IMR-90 (cell line): ENCODE results near the gene PLAAT4. TPM values are rescaled to one million over a fixed set of nuclear protein-coding genes. Genes with fewer than 3 reads are reported as not detected.

Experiments
- ATAC-seq: fragments of 200-7000 bp; cut with Tn5 transposase; 2 replicates; pipeline ENCODE4 v1.9.1; 2020; ENCODE audit warnings: low read depth, mild to moderate bottlenecking, moderate library complexity
- BruUV-seq: library from RNA; stranded (reverse); fragments of 400-500 nt; replicated peaks from 2 replicates; lab custom pipeline; 2021; lab: Mats Ljungman, UMichigan
- CTCF ChIA-PET: fragments of 300-600 bp; formaldehyde crosslinking; extraction: SDS; loops from one replicate; lab custom pipeline; 2021; ENCODE audit warnings: antibody characterized with exemption; lab: Yijun Ruan, JAX
- POLR2A ChIA-PET: fragments of 300-600 bp; sonication (Branson Sonifier 250); formaldehyde crosslinking; loops from one replicate; lab custom pipeline; 2022; ENCODE audit warnings: antibody characterized with exemption; ENCODE audit not compliant: unreplicated experiment; lab: Charles Lee
- DNase-seq: peaks from one replicate; pipeline ENCODE4 v3.0.0; 2013
- H2AFZ ChIP-seq: replicated peaks from 2 replicates; pipeline ENCODE3; 2013; ENCODE audit warnings: low read length, mild to moderate bottlenecking; ENCODE audit not compliant: poor library complexity
- H2AK5ac ChIP-seq: 2 replicates; pipeline ENCODE4 v1.6.1; 2013; ENCODE audit warnings: low read depth, low read length, inconsistent platforms
- H2AK9ac ChIP-seq: replicated peaks from 2 replicates; pipeline ENCODE3; 2013; ENCODE audit warnings: mild to moderate bottlenecking, low read depth, low read length, moderate library complexity; ENCODE audit not compliant: poor library complexity
- H2BK120ac ChIP-seq: 2 replicates; pipeline ENCODE4 v1.6.1; 2013; ENCODE audit warnings: low read depth, low read length, inconsistent platforms
- H2BK15ac ChIP-seq: 3 replicates; pipeline ENCODE4 v1.6.1; 2013; ENCODE audit warnings: low read depth, low read length, inconsistent platforms
- H2BK20ac ChIP-seq: 2 replicates; pipeline ENCODE4 v1.6.1; 2013; ENCODE audit warnings: low read depth, mild to moderate bottlenecking, inconsistent platforms, low read length, moderate library complexity
- H2BK5ac ChIP-seq: 2 replicates; pipeline ENCODE4 v1.6.1; 2013; ENCODE audit warnings: mild to moderate bottlenecking, low read depth, low read length, inconsistent platforms; ENCODE audit not compliant: poor library complexity, severe bottlenecking
- H3K14ac ChIP-seq: replicated peaks from 2 replicates; pipeline ENCODE4 v1.6.1; 2013; ENCODE audit warnings: low read depth, low read length, inconsistent platforms
- H3K18ac ChIP-seq: 2 replicates; pipeline ENCODE4 v1.6.1; 2013; ENCODE audit warnings: low read depth, low read length, control low read depth
- H3K23ac ChIP-seq: 2 replicates; pipeline ENCODE4 v1.6.1; 2013; ENCODE audit warnings: low read depth, low read length, inconsistent platforms
- H3K27ac ChIP-seq: 2 replicates; pipeline ENCODE4 v1.5.1; 2013; ENCODE audit warnings: mild to moderate bottlenecking, control low read depth, low read length; ENCODE audit not compliant: insufficient read depth
- H3K27me3 ChIP-seq: 2 replicates; pipeline ENCODE4 v1.6.1; 2013; ENCODE audit warnings: low read length; ENCODE audit not compliant: control insufficient read depth, insufficient read depth
- H3K36me3 ChIP-seq: 2 replicates; pipeline ENCODE4 v1.6.1; 2013; ENCODE audit warnings: low read length, mixed read lengths; ENCODE audit not compliant: control insufficient read depth, insufficient read depth
- H3K4ac ChIP-seq: 2 replicates; pipeline ENCODE4 v1.6.1; 2013; ENCODE audit warnings: low read depth, low read length, inconsistent platforms
- H3K4me1 ChIP-seq: 2 replicates; pipeline ENCODE4 v1.6.1; 2013; ENCODE audit warnings: low read length, mixed read lengths; ENCODE audit not compliant: control insufficient read depth, insufficient read depth
- H3K4me2 ChIP-seq: 2 replicates; pipeline ENCODE4 v1.6.1; 2013; ENCODE audit warnings: low read depth, mild to moderate bottlenecking, control low read depth, low read length, moderate library complexity
- H3K4me3 ChIP-seq: 2 replicates; pipeline ENCODE4 v1.5.1; 2013; ENCODE audit warnings: low read depth, mild to moderate bottlenecking, control low read depth, low read length, moderate library complexity; ENCODE audit not compliant: insufficient read depth
- H3K56ac ChIP-seq: 2 replicates; pipeline ENCODE4 v1.6.1; 2013; ENCODE audit warnings: low read length, inconsistent platforms; ENCODE audit not compliant: insufficient read depth; ENCODE audit errors: extremely low read depth
- H3K79me1 ChIP-seq, 2 experiments: 2 replicates each; pipeline ENCODE4 v1.6.1; 2013; ENCODE audit warnings: low read length in 2 of 2, inconsistent platforms in 1 of 2, low read depth in 1 of 2
- H3K9ac ChIP-seq: 2 replicates; pipeline ENCODE4 v1.6.1; 2013; ENCODE audit warnings: low read depth, low read length, control low read depth
- H3K9me1 ChIP-seq: 2 replicates; pipeline ENCODE4 v1.6.1; 2013; ENCODE audit warnings: low read length, inconsistent platforms; ENCODE audit not compliant: insufficient read depth
- H3K9me3 ChIP-seq: 2 replicates; pipeline ENCODE4 v1.6.1; 2013; ENCODE audit warnings: low read length; ENCODE audit not compliant: control insufficient read depth, insufficient read depth
- H4K20me1 ChIP-seq: 2 replicates; pipeline ENCODE4 v1.6.1; 2013; ENCODE audit warnings: low read length, inconsistent platforms; ENCODE audit not compliant: insufficient read depth
- H4K5ac ChIP-seq: 2 replicates; pipeline ENCODE4 v1.6.1; 2013; ENCODE audit warnings: mild to moderate bottlenecking, low read depth, low read length, control low read depth
- H4K8ac ChIP-seq, 2 experiments: 2 replicates each; pipeline ENCODE4 v1.6.1; 2013; ENCODE audit warnings: low read depth in 2 of 2, low read length in 2 of 2, control low read depth in 1 of 2, inconsistent platforms in 1 of 2
- H4K91ac ChIP-seq: 2 replicates; pipeline ENCODE4 v1.6.1; 2013; ENCODE audit warnings: low read depth, low read length, inconsistent platforms; ENCODE audit not compliant: insufficient read depth
- FOS ChIP-seq: fragments of 150-350 bp; IDR thresholded peaks from 2 replicates; pipeline ENCODE4 v1.6.1; 2016; ENCODE audit warnings: low read depth, low read length
- MAZ ChIP-seq: IDR thresholded peaks from 2 replicates; pipeline ENCODE4 v1.6.1; 2012; ENCODE audit warnings: low read depth, mild to moderate bottlenecking, low read length, improper control_type of control experiment, moderate library complexity, borderline replicate concordance
- MXI1 ChIP-seq: IDR thresholded peaks from 2 replicates; pipeline ENCODE4 v1.6.1; 2012; ENCODE audit warnings: low read depth, mild to moderate bottlenecking, low read length, moderate library complexity, borderline replicate concordance
- NFE2L2 ChIP-seq: fragments of 150-350 bp; IDR thresholded peaks from 2 replicates; pipeline ENCODE4 v1.6.1; 2016; ENCODE audit warnings: low read depth, mild to moderate bottlenecking, low read length
- RCOR1 ChIP-seq: IDR thresholded peaks from 2 replicates; pipeline ENCODE4 v1.6.1; 2012; ENCODE audit warnings: mild to moderate bottlenecking, low read length, improper control_type of control experiment; ENCODE audit not compliant: insufficient replicate concordance
- RFX5 ChIP-seq: IDR thresholded peaks from 2 replicates; pipeline ENCODE4 v1.8.0; 2012; ENCODE audit warnings: low read depth, mild to moderate bottlenecking, low read length, moderate library complexity
- SMC3 ChIP-seq: fragments of 150-350 bp; IDR thresholded peaks from 2 replicates; pipeline ENCODE4 v1.6.1; 2016; ENCODE audit warnings: low read depth, mild to moderate bottlenecking, antibody characterized with exemption, low read length, moderate library complexity
- WGBS, 2 experiments: methylation state at CpG; one replicate each; pipeline versions ENCODE4 v1.1.5 to v1.1.7; 2013; ENCODE audit warnings: missing lambda C conversion rate in 2 of 2; ENCODE audit not compliant: insufficient read length in 1 of 2; ENCODE audit errors: extremely low coverage in 2 of 2; 5-methylcytosine and 5-hydroxymethylcytosine counted together
- dilution Hi-C: fragments of 300-500 bp; cut with HindIII; formaldehyde crosslinking; loops from one replicate; pipeline ENCODE4 v1.14.3; 2018; ENCODE audit warnings: low sequenced_read_pairs; ENCODE audit not compliant: unreplicated experiment
- in situ Hi-C: fragments of 300-500 bp; cut with MboI; formaldehyde crosslinking; loops from 3 replicates; pipeline ENCODE4 v1.14.3; 2019; ENCODE audit warnings: low sequenced_read_pairs, inconsistent platforms, mixed read lengths
- intact Hi-C: fragments of 100-400 bp; cut with micrococcal nuclease; formaldehyde crosslinking; loops from 2 replicates; pipeline ENCODE4 v1.10.0; 2022
- polyA plus RNA-seq, 3 experiments: library from polyadenylated mRNA; depleted of rRNA; stranded (reverse); fragments of >200 nt; gene quantifications; 2 replicates each; pipeline ENCODE4 v1.2.3, GENCODE V29; 2012; ENCODE audit warnings: low replicate concordance in 1 of 3
- total RNA-seq: library from RNA; depleted of rRNA; stranded (reverse); fragments of >200 nt; gene quantifications from 2 replicates; pipeline ENCODE4 v1.2.3, GENCODE V29; 2012
- TF ChIP-seq, protein P1 (sequence below): fragments of 150-350 bp; IDR thresholded peaks from 2 replicates; pipeline ENCODE4 v1.6.1; 2017; ENCODE audit warnings: mild to moderate bottlenecking, antibody characterized with exemption, low read length, low read depth

The PLAAT4 gene
- total and polyA plus RNA-seq, 2 of the 4 experiments (the other 2 are of a cell fraction) = 0.17 to 0.18 TPM

DNA sequence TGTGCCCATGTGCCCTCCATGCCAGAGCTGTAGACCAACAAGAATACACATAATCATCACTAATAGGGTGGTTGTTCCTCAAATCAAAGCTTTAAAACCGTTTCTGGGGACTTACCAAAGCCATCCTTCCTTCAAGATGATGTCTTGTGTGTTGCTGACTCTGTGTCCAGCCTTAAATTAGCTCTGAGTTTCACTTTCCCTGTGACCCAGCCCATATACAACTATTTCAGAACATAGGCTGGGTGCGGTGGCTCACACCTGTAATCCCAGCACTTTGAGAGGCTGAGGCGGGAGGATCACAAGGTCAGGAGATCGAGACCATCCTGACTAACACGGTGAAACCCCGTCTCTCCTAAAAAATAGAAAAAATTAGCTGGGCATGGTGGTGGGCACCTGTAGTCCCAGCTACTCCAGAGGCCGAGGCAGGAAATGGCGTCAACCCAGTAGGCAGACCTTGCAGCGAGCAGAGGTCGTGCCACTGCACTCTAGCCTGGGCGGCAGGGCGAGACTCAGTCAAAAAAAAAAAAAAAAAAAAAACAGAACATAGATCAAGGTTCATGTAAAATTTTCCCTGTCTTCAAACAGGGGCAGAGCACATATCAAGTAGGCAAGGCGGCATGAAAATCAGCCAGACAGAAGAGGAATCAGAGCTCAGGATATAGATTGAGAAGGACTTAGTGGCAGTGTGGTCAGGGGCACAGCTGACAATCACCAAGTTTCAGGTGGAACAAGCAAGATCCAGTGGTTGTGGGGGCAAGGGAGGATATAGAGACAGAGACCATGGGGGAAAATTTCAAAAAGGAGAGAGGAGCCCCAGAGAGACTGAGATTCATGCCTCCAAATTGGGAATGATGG is 26.8 kb downstream of the PLAAT4 start, which contains the start of gene PLAAT2:
PLAAT2 (minus strand) TSS at position 179 of the 855 bp plus-strand sequence; CDS start at position 124, 55 bp downstream.
- ChIA-PET POLR2A (no interaction called here), CTCF (no interaction called here)
- Histone ChIP-seq H2AK9ac (no peak within 1 kb of the TSS), H2AK5ac (no peak within 1 kb of the TSS), H2BK20ac (no peak within 1 kb of the TSS), H3K9ac (no peak within 1 kb of the TSS), H3K14ac (no peak within 1 kb of the TSS), H3K4me1 (peaks cover 3% of the 10 kb centered on the region; the same call in 1 of the 2 replicates), H3K9me1 (peaks cover 3% of the 10 kb centered on the region; the same call in 1 of the 2 replicates), H4K91ac (no peak within 1 kb of the TSS), H3K56ac (no peak within 1 kb of the TSS), H3K9me3 (no peaks in the 10 kb centered on the region), H2BK15ac (no peak within 1 kb of the TSS), H3K27ac (no peak within 1 kb of the TSS), H2BK5ac (no peak within 1 kb of the TSS), H3K18ac (no peak within 1 kb of the TSS), H4K8ac (no peak within 1 kb of the TSS), H3K36me3 (no peaks in the 10 kb centered on the region), H4K5ac (no peak within 1 kb of the TSS), H4K20me1 (no peaks in the 10 kb centered on the region), H2AFZ (no peak within 1 kb of the TSS), H3K27me3 (peaks cover 29% of the 10 kb centered on the region), H3K4me2 (no peak within 1 kb of the TSS), H2BK120ac (no peak within 1 kb of the TSS), H3K79me1 (no peaks in the 10 kb centered on the region), H3K4me3 (no peak within 1 kb of the TSS), H3K23ac (no peak within 1 kb of the TSS), H3K4ac (no peak within 1 kb of the TSS)
- no peak for ATAC-seq
- no peak for DNase-seq
- in situ Hi-C loops (no loop called here), intact Hi-C loops (no loop called here), dilution Hi-C loops (no loop called here)
- TF ChIP-seq MXI1 (no peak), RFX5 (no peak), RCOR1 (no peak), MAZ (no peak), SMC3 (no peak), NFE2L2 (no peak), FOS (no peak)
- TF ChIP-seq, protein P1, sequence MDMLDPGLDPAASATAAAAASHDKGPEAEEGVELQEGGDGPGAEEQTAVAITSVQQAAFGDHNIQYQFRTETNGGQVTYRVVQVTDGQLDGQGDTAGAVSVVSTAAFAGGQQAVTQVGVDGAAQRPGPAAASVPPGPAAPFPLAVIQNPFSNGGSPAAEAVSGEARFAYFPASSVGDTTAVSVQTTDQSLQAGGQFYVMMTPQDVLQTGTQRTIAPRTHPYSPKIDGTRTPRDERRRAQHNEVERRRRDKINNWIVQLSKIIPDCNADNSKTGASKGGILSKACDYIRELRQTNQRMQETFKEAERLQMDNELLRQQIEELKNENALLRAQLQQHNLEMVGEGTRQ = no peak
- BruUV-seq = no TSS peak
- 100% methylated on average over 1 of the region's 13 CpGs; no CpG with 5 or more reads in 1 of the 2 experiments for WGBS, 2 experiments
